ENCODE results near the gene EMD.

EMD gene

GRCh38 chrX:154426916-154427770 lies 48.0 kb downstream of the EMD start:
- peak; percentile 33 to 62 (median 42) for DNase-seq

- DNase-seq, result peak; percentile 92 to 94 (median 93)
Measured at GRCh38 chrX:154428176-154429171, 49.4 kb downstream of the EMD start, which contains the start of gene ATP6AP1. Gene ATP6AP1 (plus strand): TSS chrX:154428677. CDS start chrX:154428693, 16 bp downstream.

- DNase-seq, result peak; percentile 44 to 55 (median 51)
Measured at GRCh38 chrX:154429711-154430110, 50.6 kb downstream of the EMD start.

DNA sequence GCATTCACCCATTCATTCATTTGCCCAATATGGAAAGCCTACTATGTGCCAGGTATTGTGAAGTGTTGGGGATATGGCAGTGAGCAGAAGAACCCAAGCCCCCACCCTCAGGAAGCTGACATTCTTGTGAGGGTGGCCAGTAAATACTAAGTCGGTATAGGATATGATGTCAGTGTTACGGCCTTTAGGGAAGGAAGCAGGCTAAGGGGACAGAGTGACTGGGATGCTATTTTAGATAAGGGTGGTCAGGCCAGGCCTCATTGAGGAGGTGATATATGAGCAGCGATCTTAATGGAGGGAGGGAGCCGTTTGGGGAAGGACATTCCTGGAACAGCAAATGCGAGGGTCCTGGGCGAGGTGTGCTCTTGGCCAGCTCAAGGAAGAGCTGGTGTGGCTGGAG lies 51.4 kb downstream of the EMD start:
- DNase-seq, result peak; percentile 44 to 47 (median 46)

GRCh38 chrX:154430916-154431315 lies 51.8 kb downstream of the EMD start:
- DNase-seq, result peak; percentile 85 to 88 (median 87)
